ENCODE data around the gene LHX4. TPM values are rescaled to one million over a fixed set of nuclear protein-coding genes. Genes with fewer than 3 reads are reported as not detected.

The LHX4 gene
- total RNA-seq, 1 donor from 2014 or later, result not detected

DNA sequence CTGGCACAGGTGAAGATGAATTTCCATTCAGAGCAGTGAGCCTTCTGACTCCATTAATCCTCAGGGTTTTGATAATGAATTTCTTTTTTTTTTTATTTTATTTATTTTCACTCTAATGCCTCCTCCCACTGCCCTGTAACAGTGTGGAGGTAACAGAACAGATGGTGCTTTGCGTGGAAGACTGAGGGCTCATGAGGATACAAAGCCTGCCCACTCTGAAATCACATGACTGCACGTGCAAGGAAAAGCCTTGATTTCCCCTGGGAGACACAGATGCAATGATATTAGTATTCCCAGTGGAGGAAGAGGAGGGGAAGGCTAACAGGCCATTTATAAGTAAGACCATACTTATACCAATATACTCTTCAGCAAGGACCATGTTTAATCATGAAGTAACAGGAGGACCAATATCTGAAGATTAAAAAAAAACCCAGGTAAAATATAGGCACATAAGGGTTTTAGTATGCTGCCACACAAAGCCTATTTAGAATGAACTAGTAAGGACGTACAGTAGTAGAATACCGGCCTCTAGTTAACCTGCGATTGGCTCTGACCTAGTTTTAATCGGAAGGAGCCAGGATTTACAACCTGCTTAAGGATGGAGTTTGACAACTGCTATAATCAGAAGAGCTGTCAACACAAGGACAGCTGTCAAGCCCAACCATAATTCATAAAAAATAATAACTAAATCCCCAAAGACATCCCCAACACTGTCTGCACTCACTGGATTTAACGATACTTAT, 69.6 kb downstream of the LHX4 start:
- no peak for DNase-seq

- DNase-seq, result no peak
Measured at GRCh38 chr1:180301135-180301742, 71.2 kb downstream of the LHX4 start.

GRCh38 chr1:180309338-180309737, 79.3 kb downstream of the LHX4 start:
- DNase-seq, result no peak

DNA sequence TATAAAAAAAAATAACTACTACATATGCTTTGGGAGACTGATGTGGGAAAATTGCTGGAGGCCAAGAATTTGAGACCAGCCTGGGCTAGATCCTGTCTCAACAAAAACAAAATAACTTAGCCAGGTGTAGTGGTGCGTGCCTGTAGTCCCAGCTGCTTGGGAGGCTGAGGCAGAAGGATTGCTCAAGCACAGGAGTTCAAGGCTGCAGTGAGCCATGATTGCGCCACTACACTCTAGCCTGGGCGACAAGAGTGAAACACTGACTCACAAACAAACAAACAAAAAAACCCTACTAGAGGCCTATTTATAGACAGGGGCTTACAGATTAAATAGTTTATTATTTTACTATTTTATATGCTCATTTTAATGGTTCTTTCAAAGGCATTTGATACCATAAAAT, 80.0 kb downstream of the LHX4 start:
- DNase-seq, result no peak

- no peak for DNase-seq
Measured at GRCh38 chr1:180311011-180311730, 81.1 kb downstream of the LHX4 start.

GRCh38 chr1:180312926-180313325, 82.9 kb downstream of the LHX4 start:
- no peak for DNase-seq

DNA sequence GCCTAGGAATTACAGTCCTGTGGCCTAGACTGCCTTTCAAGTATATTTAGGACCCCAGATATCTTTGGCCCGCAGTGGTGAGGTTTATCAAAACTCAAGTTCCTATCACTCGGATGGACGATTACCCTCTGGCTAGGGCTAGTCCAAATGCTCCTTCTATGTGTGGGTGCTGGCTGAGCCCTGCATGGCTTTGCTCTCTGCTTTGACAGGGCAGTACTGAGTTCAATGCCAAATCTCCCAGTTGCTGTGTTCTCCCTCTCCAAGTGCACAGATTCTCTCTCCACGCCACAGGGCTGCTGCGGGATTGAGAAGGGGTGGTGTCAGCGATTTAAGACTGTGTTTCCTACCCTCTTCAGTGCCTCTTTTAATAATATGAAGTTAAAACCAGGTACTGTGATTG, 97.0 kb downstream of the LHX4 start:
- DNase-seq, result no peak

Other genes starting within 250 kb of the LHX4 start
- 41.9 TPM for gene QSOX1, start 75.4 kb upstream of the LHX4 start, total RNA-seq

All from tongue (tissue), 2 donors.